GM19193 (cell line): ENCODE measurements around the gene HEATR1.

Experiments
- POLR2A ChIP-seq: IDR thresholded peaks from 4 replicates; pipeline ENCODE4 v1.6.1; 2011; ENCODE audit not compliant: insufficient read depth, insufficient read length; ENCODE audit errors: extremely low read depth

HEATR1 gene

GRCh38 chr1:236615399-236616148 lies 11.3 kb upstream of the HEATR1 start:
- TF ChIP-seq POLR2A, result no peak

- no peak for TF ChIP-seq POLR2A
Observed at GRCh38 chr1:236612349-236612748, 8.0 kb upstream of the HEATR1 start.

- no peak for TF ChIP-seq POLR2A
Observed at GRCh38 chr1:236608930-236609726, 4.8 kb upstream of the HEATR1 start.

GRCh38 chr1:236604905-236605806 lies 840 bp upstream of the HEATR1 start:
- TF ChIP-seq POLR2A, result no peak

- no peak for TF ChIP-seq POLR2A
Observed at GRCh38 chr1:236602171-236602570, 2.1 kb downstream of the HEATR1 start.

GRCh38 chr1:236590553-236591150 lies 13.7 kb downstream of the HEATR1 start:
- no peak for TF ChIP-seq POLR2A

- no peak for TF ChIP-seq POLR2A
Observed at GRCh38 chr1:236589531-236589930, 14.8 kb downstream of the HEATR1 start.

- TF ChIP-seq POLR2A, result no peak
Observed at GRCh38 chr1:236581528-236581927, 22.8 kb downstream of the HEATR1 start.

- no peak for TF ChIP-seq POLR2A
Observed at GRCh38 chr1:236578661-236579060, 25.7 kb downstream of the HEATR1 start.

- TF ChIP-seq POLR2A, result no peak
Observed at GRCh38 chr1:236576004-236576403, 28.3 kb downstream of the HEATR1 start.

- TF ChIP-seq POLR2A, result no peak
Observed at GRCh38 chr1:236575523-236575922, 28.8 kb downstream of the HEATR1 start.

GRCh38 chr1:236568285-236568894 lies 35.9 kb downstream of the HEATR1 start:
- no peak for TF ChIP-seq POLR2A

GRCh38 chr1:236565530-236565929 lies 38.8 kb downstream of the HEATR1 start:
- no peak for TF ChIP-seq POLR2A

- TF ChIP-seq POLR2A, result no peak
Observed at GRCh38 chr1:236561976-236562375, 42.3 kb downstream of the HEATR1 start.
